Lower leg skin (tissue), 3 donors: ENCODE measurements around the gene SLC44A4.

Experiments used
- CTCF ChIP-seq, 3 donors: fragments of 450-650 bp; IDR thresholded peaks; one replicate each; pipeline ENCODE4 v1.5.1; 2016; ENCODE audit warnings: antibody characterized with exemption in 3 of 3, mild to moderate bottlenecking in 3 of 3, moderate library complexity in 2 of 3
- POLR2A ChIP-seq, 2 donors: fragments of 450-650 bp; IDR thresholded peaks; one replicate each; pipeline ENCODE4 v1.6.1; 2016 to 2017; ENCODE audit warnings: antibody characterized with exemption in 2 of 2, mild to moderate bottlenecking in 1 of 2, moderate library complexity in 1 of 2

DNA sequence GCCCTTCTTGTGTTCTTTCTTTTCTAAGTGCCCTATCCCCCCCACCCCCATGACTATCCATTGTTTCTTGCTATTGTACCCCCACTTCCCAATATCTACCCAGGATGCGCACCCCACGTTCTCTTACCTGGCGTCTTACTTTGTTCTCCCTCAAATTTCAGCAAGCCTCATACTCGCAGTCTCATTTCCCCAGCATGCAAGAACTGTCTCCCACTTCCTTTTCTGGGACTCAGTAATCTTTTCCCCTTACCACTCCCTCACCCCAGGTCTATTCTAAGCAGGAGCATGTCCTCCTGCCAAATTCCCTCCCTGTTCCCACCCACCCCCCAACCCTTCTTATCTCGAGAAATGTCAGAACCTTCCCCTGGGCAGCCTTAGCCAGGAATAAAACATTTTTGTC is 20.4 kb upstream of the SLC44A4 start:
- TF ChIP-seq CTCF (IDR thresholded peaks at IDR 0.05) (no peak), POLR2A (IDR thresholded peaks at IDR 0.05) (no peak)
